GM12878 (cell line): Measurements from ENCODE around the gene SEC16A. TPM values are rescaled to one million over a fixed set of nuclear protein-coding genes. Genes with fewer than 3 reads are reported as not detected.

Experiments
- ATAC-seq: fragments of 200-7000 bp; cut with Tn5 transposase; 3 replicates; pipeline ENCODE4 v1.9.1; 2020; ENCODE audit warnings: mild to moderate bottlenecking, moderate library complexity
- BruUV-seq: library from RNA; stranded (reverse); fragments of 400-500 nt; replicated peaks from 2 replicates; lab custom pipeline; 2021; lab: Mats Ljungman, UMichigan
- CTCF ChIA-PET: fragments of 300-600 bp; sonication (Branson Sonifier 250); formaldehyde crosslinking; extraction: SDS; loops from one replicate; lab custom pipeline; 2021; ENCODE audit warnings: inconsistent platforms; lab: Yijun Ruan, JAX
- POLR2A ChIA-PET: fragments of 350-600 bp; formaldehyde crosslinking; extraction: SDS; loops from one replicate; lab custom pipeline; 2021; ENCODE audit warnings: inconsistent platforms; lab: Charles Lee
- RAD21 ChIA-PET: fragments of 300-600 bp; sonication (Branson Sonifier 250); formaldehyde crosslinking; loops from one replicate; lab custom pipeline; 2023; ENCODE audit warnings: antibody characterized with exemption; ENCODE audit not compliant: unreplicated experiment; lab: Charles Lee
- SMC1A ChIA-PET: fragments of 300-600 bp; sonication (Branson Sonifier 250); formaldehyde crosslinking; loops from one replicate; lab custom pipeline; 2023; ENCODE audit not compliant: unreplicated experiment, uncharacterized antibody; lab: Charles Lee
- DNase-seq: peaks from one replicate; pipeline ENCODE4 v3.0.0-alpha.2; 2011; ENCODE audit warnings: low read depth, low spot score
- FAIRE-seq: peaks from 3 replicates; lab custom pipeline; 2011; peaks lifted over from hg19 to GRCh38; lab: Jason Lieb, UNC
- H2AFZ ChIP-seq: 2 replicates; pipeline ENCODE4 v1.6.0; 2011; ENCODE audit warnings: low read depth, low read length, control low read depth; ENCODE audit not compliant: control insufficient read depth
- H3K27ac ChIP-seq: 2 replicates; pipeline ENCODE4 v1.5.1; 2011; ENCODE audit warnings: control low read depth; ENCODE audit not compliant: control insufficient read depth, insufficient read depth
- H3K27me3 ChIP-seq, 2 experiments: replicated peaks in 1 of 2; 2 replicates each; pipeline versions ENCODE4 v1.6.0 to v1.6.1; 2011; ENCODE audit warnings: low read length in 1 of 2; ENCODE audit not compliant: control insufficient read depth in 2 of 2, insufficient read depth in 2 of 2
- H3K36me3 ChIP-seq, 2 experiments: 2 replicates each; pipeline ENCODE4 v1.5.1; 2011; ENCODE audit warnings: low read length in 1 of 2; ENCODE audit not compliant: control insufficient read depth in 2 of 2, insufficient read depth in 2 of 2
- H3K4me1 ChIP-seq: 2 replicates; pipeline ENCODE4 v1.6.1; 2011; ENCODE audit warnings: mild to moderate bottlenecking, low read length, moderate library complexity, mixed read lengths; ENCODE audit not compliant: control insufficient read depth, insufficient read depth
- H3K4me2 ChIP-seq: 2 replicates; pipeline ENCODE4 v1.6.0; 2011; ENCODE audit warnings: control low read depth; ENCODE audit not compliant: control insufficient read depth, insufficient read depth
- H3K4me3 ChIP-seq: fragments of 200-600 bp; sonication (generic); 2 replicates; pipeline ENCODE4 v1.5.1; 2016
- H3K79me2 ChIP-seq: 2 replicates; pipeline ENCODE4 v1.6.0; 2011; ENCODE audit warnings: low read length; ENCODE audit not compliant: control insufficient read depth, insufficient read depth
- H3K9ac ChIP-seq: 2 replicates; pipeline ENCODE4 v1.8.0; 2011; ENCODE audit warnings: low read length, control low read depth, mixed read lengths; ENCODE audit not compliant: control insufficient read depth, insufficient read depth
- H3K9me3 ChIP-seq: replicated peaks from 3 replicates; pipeline ENCODE4 v1.5.1; 2011; ENCODE audit warnings: mild to moderate bottlenecking, low read length; ENCODE audit not compliant: control insufficient read depth, insufficient read depth
- H4K20me1 ChIP-seq: 2 replicates; pipeline ENCODE4 v1.6.0; 2011; ENCODE audit not compliant: control insufficient read depth, insufficient read depth
- BCL11A ChIP-seq: IDR thresholded peaks from 2 replicates; pipeline ENCODE4 v1.6.1; 2011; ENCODE audit warnings: low read depth, low read length
- CBFB ChIP-seq: IDR thresholded peaks from 2 replicates; pipeline ENCODE4 v1.6.1; 2016; ENCODE audit warnings: antibody characterized with exemption, low read depth
- CBX3 ChIP-seq: fragments of 200-600 bp; sonication (generic); IDR thresholded peaks from 2 replicates; pipeline ENCODE4 v1.6.1; 2016; ENCODE audit warnings: low read depth, borderline replicate concordance
- FOXM1 ChIP-seq: IDR thresholded peaks from 2 replicates; pipeline ENCODE4 v1.6.1; 2012; ENCODE audit warnings: low read depth, mild to moderate bottlenecking, inconsistent platforms, low read length, moderate library complexity
- IKZF2 ChIP-seq, 2 experiments: fragments of 450-650 bp; IDR thresholded peaks; 2 replicates each; pipeline ENCODE4 v1.6.1; 2017; ENCODE audit warnings: mild to moderate bottlenecking in 2 of 2, moderate library complexity in 2 of 2
- SP1 ChIP-seq: IDR thresholded peaks from one replicate; pipeline ENCODE4 v1.6.1; 2011; ENCODE audit warnings: low read depth, low read length
- TCF7 ChIP-seq: IDR thresholded peaks from 2 replicates; pipeline ENCODE4 v1.6.1; 2014; ENCODE audit warnings: antibody characterized with exemption, borderline replicate concordance
- USF2 ChIP-seq: IDR thresholded peaks from 2 replicates; pipeline ENCODE4 v1.6.1; 2011; ENCODE audit warnings: low read depth, low read length, improper control_type of control experiment, borderline replicate concordance
- ZNF274 ChIP-seq: IDR thresholded peaks from one replicate; pipeline ENCODE4 v1.8.0; 2011; ENCODE audit not compliant: insufficient read length, insufficient read depth
- WGBS: methylation state at CpG from one replicate; pipeline ENCODE4 v1.1.6; 2016; ENCODE audit warnings: low lambda C conversion rate; ENCODE audit not compliant: insufficient replicate concordance, insufficient coverage; ENCODE audit errors: missing lambda C conversion rate; 5-methylcytosine and 5-hydroxymethylcytosine counted together
- in situ Hi-C: fragments of 300-500 bp; cut with MboI; formaldehyde crosslinking; loops from 9 replicates; pipeline ENCODE4 v1.14.3; 2018; ENCODE audit warnings: mixed read lengths
- intact Hi-C: fragments of 100-400 bp; cut with micrococcal nuclease; formaldehyde crosslinking; loops from one replicate; pipeline ENCODE4 v1.14.2; 2022; ENCODE audit not compliant: unreplicated experiment
- polyA plus RNA-seq, 11 experiments: library from polyadenylated mRNA; depleted of rRNA in 4 of 11; unstranded in 6 of 11; stranded (reverse) in 5 of 11; fragments of >200 nt; fragmentation: Nextera tagmentation in 4 of 11; fragmentation: Illumina TruSeq in 1 of 11; extraction: Ambion mirVana in 4 of 11; extraction: Trizol in 1 of 11; gene quantifications; 1 replicate in 1 of 11; 2 replicates in 10 of 11; pipeline versions ENCODE4 v1.2.1 to v1.2.3, GENCODE V29; 2011 to 2016; ENCODE audit warnings: inconsistent platforms in 2 of 11, missing spikeins in 2 of 11, low read depth in 1 of 11
- total RNA-seq, 4 experiments: library from RNA; depleted of rRNA in 3 of 4; stranded (reverse); fragments of >200 nt in 3 of 4; fragmentation: Illumina TruSeq in 1 of 4; extraction: Trizol in 1 of 4; gene quantifications; 2 replicates each; pipeline versions ENCODE4 v1.2.1 to v1.2.3, GENCODE V29; 2013 to 2021
- TF ChIP-seq, protein P1 (sequence below): fragments of 450-650 bp; formaldehyde crosslinking; IDR thresholded peaks from 2 replicates; pipeline ENCODE4 v1.5.0; 2022; ENCODE audit warnings: mild to moderate bottlenecking, missing genetic modification characterization

SEC16A gene
- total and polyA plus RNA-seq, 10 of the 15 experiments (the other 5 are each of a cell fraction or from before 2014, with no cell fraction given) = 9.9 to 59.1 (median 21.7) TPM

DNA sequence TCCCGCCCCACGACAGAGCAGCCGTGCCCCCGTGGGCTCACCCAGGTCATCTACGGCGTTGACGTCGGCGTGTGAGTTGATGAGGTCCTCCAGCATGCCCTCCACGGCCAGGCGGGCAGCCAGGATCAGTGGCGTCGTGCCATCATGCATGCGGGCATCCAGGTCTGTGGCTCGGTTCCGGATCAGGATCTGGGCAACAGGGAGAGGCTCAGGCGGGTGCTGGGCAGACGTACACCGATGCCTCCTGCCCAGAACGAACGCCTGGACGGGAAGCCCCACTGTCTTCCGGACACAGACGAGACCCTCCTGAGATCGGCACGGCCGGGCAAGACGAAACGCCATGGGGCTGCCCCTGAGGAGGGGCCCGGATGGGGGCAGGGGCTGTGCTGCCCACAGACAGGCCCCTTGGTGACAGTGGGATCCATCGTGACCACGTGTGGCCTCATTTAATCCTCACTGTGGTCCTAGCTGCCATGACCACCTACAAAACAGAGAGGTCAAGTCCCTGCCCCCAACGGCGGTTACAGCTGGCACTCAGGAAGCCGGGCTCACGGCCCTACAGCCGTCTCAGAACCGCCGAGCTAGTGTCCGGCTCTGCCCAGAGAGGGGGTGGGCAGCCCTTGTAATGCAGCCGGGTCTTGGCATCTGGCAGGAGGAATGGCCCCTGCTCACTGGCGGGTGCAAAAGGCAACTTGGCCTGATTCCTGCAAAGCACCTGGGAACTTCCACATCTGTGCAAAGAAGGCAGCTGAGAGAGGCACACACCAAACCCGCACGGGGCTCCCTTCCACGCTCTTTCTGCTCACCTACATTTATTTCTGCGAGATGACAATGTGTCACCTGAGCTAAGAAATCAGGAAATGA lies 16.5 kb upstream of the SEC16A start:
- CTCF ChIA-PET = interaction anchor here (1.0 kb wide), 1 partner anchor 15 kb away, joined by 4 read pairs; no protein-coding TSS in a partner anchor

More for the DNA sequence above, 16.5 kb upstream of the SEC16A start:
- no peak overlapping the region for H3K9ac ChIP-seq
- ChIA-PET SMC1A (no interaction called here), POLR2A (no interaction called here), RAD21 (no interaction called here)
- BruUV-seq = no TSS peak
- H3K27me3 ChIP-seq = no peaks in the 10 kb centered on the region
- FAIRE-seq (no peak), DNase-seq (no peak), ATAC-seq (no peak)
- WGBS = 94% methylated on average over 39 of the region's 46 CpGs
- no peak overlapping the region for H2AFZ ChIP-seq
- intact Hi-C loops (no loop called here), in situ Hi-C loops (no loop called here)
- TF ChIP-seq CBFB (no peak), FOXM1 (no peak), TCF7 (no peak), USF2 (no peak), BCL11A (no peak), SP1 (no peak), IKZF2 (IDR thresholded peaks at IDR 0.05) (no peak), CBX3 (no peak), ZNF274 (no peak)
- TF ChIP-seq, protein P1, sequence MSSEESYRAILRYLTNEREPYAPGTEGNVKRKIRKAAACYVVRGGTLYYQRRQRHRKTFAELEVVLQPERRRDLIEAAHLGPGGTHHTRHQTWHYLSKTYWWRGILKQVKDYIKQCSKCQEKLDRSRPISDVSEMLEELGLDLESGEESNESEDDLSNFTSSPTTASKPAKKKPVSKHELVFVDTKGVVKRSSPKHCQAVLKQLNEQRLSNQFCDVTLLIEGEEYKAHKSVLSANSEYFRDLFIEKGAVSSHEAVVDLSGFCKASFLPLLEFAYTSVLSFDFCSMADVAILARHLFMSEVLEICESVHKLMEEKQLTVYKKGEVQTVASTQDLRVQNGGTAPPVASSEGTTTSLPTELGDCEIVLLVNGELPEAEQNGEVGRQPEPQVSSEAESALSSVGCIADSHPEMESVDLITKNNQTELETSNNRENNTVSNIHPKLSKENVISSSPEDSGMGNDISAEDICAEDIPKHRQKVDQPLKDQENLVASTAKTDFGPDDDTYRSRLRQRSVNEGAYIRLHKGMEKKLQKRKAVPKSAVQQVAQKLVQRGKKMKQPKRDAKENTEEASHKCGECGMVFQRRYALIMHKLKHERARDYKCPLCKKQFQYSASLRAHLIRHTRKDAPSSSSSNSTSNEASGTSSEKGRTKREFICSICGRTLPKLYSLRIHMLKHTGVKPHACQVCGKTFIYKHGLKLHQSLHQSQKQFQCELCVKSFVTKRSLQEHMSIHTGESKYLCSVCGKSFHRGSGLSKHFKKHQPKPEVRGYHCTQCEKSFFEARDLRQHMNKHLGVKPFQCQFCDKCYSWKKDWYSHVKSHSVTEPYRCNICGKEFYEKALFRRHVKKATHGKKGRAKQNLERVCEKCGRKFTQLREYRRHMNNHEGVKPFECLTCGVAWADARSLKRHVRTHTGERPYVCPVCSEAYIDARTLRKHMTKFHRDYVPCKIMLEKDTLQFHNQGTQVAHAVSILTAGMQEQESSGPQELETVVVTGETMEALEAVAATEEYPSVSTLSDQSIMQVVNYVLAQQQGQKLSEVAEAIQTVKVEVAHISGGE = no peak
- H3K79me2 ChIP-seq = no peaks in the 10 kb centered on the region
- peaks cover 0 to 35% of the 10 kb centered on the region in 2 experiments; a peak in 2 of 4 replicates for H3K36me3 ChIP-seq
- no peak overlapping the region for H3K27ac ChIP-seq
- H3K4me1 ChIP-seq = no peaks in the 10 kb centered on the region
- H3K9me3 ChIP-seq = no peaks in the 10 kb centered on the region
- no peaks in the 10 kb centered on the region for H4K20me1 ChIP-seq
- no peak overlapping the region for H3K4me2 ChIP-seq
- no peak overlapping the region for H3K4me3 ChIP-seq
